Measurements from ENCODE around the gene RCAN1.

Gene RCAN1

DNA sequence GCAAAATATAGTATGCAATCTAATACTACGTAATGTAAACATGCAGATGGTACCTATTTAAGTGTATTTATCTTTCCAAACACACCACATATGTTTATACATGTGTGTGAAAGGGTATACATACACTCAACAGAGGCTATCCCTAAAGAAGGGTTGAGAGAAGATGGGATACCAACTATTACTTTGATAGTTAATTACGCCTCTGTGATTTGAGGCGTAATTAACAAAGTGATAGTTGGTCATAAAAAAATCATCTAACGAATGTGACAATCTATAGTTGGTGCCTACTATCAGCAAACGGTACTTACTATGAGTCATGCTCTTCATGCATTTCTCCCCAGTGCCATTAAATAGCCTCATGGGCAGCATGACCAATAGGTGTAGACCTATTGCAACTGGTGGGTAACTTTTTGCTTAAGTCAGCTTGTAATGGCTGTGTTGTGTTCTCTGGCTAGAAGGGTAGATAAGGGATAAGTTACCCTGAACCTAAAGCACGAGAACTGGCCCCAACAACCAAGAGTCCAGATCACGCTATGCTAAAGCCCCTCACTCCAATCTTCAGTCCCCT lies 15.3 kb downstream of the RCAN1 start:
- no peak for DNase-seq (ENCODE audit: low read depth in 3 of 3, low spot score in 1 of 3)

DNA sequence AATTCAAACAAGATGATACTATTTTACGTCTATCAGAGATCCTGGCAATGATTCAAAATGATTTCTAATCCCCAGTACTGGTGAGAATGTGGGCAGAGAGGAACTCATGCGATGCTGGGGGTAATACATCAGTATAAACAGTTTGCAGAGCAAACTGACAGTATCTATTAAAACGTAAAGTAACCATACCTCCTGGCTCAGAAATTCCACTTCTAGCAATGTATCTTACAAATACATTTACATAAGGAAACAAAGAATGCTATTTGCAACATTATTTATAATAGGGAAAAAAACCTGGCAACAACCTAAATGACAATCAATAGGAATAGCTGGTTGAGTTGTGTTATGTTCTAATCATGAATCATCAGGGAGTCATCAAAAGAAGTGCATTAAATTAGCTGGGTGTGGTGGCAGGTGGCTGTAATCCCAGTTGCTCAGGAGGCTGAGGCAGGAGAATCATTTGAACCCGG lies 15.9 kb downstream of the RCAN1 start:
- no peak for DNase-seq (ENCODE audit: low read depth in 3 of 3, low spot score in 1 of 3)

DNA sequence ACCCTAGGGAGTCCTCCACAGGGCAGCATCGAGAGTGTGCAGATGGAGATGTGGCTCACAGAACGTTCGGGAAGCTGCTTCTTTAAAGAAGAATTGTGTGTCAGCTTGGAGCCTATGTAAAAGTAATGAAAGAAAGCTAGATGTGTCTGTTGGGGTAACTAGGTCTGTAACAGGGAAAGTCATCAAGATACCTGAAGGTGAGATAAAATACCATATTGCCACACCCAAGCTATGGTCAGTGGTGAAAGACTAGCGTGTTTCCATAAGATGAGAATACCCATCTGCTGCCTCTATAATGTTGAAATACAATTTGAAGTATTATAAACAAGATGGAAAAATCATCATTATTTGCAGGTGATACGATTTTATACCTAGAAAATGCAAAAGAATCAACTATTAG lies 17.5 kb downstream of the RCAN1 start:
- no peak for DNase-seq (ENCODE audit: low read depth in 3 of 3, low spot score in 1 of 3)

DNA sequence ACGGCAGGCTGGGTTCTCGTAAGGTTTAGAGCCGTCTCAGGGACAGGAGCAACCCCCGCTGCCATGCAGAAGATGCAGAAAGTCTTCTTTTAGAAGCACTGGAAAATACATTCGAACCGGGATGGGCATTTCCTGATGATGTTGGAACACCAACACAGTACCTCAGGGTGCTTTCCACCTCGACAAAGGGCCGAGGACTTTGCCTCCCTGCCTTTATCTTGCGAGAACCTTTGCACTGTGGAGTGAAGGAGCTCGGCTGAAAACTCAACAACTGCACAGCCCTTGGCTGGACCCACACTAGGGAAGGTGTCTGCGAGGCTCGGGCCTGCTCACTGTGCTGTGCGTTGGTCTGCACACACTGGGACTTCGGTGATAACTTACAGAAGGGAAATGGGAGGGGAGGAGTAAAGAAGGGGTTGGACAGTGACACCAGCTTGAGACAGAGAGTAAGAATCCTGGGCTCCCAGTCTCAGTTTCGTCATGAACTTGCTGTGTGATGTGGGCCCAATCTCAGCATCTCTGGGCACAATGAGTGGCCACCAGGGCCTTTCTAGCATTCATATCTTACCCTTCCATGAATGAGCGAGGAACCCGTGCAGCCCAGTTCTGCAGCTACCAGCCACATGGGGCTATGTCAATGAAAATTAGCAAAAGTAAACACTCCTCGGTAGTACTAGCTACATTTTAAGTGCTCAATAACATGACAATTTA lies 18.2 kb downstream of the RCAN1 start:
- DNase-seq (ENCODE audit: low read depth in 3 of 3, low spot score in 1 of 3), result no peak

DNA sequence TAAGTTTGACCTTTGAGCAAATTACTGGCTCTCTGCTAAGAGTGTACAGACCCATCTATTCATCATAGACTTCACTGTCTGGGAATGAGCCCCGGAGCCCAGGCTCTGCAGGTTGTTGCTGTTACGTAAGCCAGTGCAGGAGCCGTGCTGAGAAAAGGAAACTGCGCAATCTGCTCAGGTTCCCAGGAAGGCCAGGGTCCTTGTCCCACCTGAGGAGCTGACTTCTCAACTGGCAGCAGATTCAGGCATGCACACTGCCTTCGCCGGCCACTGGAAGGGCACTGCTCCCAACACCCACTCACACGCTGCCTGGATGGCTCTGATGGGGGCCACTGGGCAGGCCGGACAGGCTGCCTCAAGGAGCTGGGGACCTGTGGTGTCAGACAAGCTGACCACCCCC lies 19.5 kb downstream of the RCAN1 start:
- DNase-seq (ENCODE audit: low read depth in 3 of 3, low spot score in 1 of 3), result no peak

DNA sequence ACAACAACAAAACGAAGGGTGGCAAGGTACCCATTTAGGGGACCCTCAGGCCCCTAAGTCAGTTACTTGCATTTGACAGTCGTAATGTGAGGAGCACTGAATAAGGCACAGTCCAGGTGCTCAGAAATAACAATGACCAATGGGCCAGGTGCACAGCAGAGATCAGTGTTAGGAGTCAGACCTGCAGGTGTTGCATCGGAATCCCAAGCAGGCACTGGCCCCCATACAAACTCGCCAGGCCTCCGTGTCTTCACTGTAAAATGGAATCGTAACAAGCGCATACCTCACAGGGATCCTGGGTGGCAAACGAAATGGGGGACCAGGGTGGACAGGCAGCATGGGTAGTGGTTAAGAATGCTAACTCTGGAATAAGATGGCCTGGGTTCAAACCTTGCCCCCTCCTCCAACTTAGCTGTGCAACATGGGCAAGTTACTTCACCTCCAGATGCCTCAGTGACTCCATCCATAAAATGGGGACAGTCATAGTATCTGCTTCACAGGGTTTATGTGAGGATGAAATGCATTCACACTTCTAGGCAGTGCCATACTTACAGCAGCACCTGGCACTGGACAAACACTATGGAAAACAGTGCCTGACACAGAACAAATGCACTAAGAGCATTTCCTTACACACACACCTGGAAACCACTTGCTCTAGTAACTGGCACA lies 20.2 kb downstream of the RCAN1 start:
- DNase-seq (ENCODE audit: low read depth in 3 of 3, low spot score in 1 of 3), result no peak

DNA sequence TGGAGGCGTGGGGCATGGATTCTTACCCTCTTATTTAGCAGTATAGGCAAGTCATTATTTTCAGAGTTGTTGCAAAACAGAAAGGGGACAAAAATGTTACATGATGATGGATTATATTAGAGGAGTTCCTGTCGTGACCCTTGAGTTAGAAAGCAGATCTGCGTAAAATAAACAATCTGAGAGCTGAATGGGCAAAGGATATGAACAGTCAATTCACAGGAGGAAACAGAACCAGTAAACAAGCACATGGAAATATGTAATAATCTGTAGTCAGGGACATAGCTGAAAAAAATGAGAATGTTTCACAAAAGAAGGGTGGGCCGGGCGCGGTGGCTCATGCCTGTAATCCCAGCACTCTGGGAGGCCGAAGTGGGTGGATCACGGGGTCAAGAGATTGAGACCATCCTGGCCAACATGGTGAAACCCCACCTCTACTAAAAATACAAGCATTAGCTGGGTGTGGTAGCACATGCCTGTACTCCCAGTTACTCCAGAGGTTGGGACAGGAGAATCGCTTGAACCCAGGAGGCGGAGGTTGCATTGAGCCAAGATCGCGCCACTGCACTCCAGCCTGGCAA lies 20.9 kb downstream of the RCAN1 start:
- no peak for DNase-seq (ENCODE audit: low read depth in 3 of 3, low spot score in 1 of 3)

DNA sequence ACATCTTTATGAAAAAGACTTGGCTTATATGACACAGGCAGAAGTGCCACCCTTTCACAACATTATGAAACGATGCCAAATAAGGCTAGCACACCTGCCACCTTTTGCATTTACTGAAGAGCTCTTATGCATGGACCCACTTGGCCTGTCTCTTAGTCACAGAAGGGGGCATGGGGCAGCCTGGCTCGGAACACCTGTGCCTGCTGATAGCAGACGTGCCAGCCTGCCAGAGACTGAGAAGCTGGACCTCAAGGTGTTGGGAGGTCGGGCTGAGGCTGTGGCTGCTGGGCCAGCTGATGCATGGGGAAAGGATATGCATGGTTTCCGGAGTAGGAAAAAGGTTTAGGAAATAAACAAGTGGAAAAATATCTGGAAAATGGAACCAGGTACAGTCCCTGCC lies 21.5 kb downstream of the RCAN1 start:
- no peak for DNase-seq (ENCODE audit: low read depth in 3 of 3, low spot score in 1 of 3)

DNA sequence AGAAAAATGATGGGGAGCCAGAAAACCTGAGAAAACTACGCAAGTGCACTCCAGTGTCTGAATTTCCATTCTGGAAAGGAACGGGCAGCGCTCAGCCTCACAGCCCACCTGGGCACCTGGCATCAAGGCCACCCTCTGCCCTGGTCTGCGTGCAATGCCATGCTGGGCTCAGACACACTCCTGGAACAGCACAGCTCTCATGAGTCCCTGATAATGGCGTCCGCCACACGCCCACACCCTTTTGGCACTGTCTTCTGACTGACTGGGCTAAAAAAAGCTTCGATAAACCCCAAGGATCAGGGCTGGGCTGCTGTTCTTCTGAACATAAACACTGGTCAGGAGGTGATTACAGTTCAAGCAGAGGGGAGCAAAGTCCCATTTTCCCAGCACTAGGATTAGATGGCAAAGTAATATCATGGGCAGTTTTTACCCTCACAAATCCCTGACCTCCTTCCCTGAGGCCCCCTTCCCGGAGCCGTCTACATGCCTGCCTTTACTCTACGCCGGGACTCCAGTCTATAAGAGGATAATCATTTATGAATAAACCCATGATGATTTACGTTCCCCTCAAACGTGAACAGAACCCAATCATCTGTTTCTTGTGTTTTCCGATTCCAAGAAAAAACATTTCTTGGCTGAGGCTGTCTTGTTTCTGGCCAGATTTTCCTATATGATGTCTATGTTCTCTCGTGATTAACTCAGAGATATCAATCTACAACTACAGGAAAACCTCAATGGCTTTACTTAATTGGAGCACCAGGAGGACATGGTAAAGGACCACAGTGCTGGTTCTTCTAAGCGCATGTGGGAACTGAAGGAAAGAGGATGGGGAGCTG lies 22.6 kb downstream of the RCAN1 start:
- no peak for DNase-seq (ENCODE audit: low read depth in 3 of 3, low spot score in 1 of 3)

DNA sequence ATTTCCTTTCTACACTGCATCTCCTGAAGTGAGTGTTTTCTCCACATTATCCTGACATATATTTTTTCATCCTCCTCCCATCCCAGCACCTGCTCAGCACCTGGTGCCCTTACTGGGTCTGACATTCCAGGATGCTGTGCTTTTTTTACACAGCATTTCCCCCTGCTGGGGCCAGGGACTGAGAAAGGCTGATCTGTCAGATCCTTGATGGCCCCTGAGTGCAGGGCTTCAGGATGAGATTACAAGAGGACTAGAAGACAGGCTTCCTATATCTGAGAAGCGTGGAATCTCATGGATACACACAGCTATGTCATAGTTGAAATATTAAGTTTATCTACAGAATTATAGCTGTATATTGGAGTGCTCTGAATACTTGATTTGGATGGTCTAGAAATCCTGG lies 24.4 kb downstream of the RCAN1 start:
- DNase-seq (ENCODE audit: low read depth in 3 of 3, low spot score in 1 of 3), result no peak

DNA sequence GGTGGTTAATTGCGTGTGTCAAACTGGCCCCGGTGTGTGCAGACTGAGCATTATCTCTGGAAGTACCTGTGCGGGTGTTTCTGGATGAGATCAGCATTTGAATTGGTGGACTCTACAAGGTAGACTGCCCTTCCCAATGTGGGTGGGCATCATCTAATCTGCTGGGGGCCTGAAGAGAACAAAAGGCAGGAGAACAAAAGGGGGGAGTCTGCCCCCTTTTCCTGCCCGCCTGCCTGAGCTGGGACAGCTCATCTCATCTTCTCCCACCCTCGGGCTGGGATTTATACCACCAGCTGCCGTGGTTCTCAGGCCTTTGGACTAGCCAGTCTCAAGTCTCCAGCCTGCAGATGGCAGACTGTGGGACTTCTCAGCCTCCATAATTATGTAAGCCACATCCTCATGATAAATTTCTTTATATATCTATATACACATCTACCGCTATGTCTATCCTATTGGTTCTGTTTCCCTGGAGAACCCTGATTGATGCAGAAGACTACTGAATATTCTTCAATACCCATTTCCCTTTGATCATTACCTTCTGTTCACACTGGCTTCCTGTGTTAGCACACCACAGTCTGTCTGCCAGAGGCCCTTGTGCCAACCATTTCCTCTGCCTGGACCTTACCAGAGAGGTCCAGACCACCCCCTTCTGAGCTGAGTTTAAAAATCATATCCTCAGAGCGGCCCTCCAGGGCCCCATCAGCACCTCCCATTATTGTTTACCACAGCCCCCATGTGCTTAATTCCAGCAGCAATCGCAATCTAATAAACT lies 25.2 kb downstream of the RCAN1 start:
- DNase-seq (ENCODE audit: low read depth in 3 of 3, low spot score in 1 of 3), result no peak

DNA sequence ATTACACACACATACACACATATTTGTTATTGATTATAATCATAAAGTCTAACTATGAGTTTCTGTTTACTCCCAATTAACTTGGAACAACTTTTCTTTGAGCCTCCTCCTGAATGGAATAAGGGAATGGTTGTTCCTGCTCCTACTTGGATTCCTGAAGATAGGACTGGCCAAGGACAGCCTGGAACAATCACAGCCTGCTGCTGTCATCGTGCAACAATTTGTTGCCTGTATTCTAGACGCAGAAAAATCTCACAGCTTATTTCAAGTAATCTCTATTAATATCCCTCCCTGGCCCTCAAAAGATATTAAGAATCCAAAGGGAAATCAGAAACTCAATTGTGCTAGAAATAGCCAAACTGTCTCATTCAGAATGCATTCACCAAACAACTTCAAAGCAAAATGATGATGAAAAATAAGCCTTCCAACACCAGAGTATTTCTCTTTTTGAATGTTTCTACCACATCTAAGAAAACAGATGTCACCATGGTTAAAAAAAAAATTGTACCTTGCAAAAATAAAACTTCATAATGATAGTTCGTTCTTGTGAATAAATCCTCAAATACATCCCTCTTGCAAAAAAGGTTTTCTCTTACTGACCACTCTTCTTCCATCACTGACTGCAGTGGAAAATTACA lies 30.9 kb downstream of the RCAN1 start:
- no peak for DNase-seq (ENCODE audit: low read depth in 3 of 3, low spot score in 1 of 3)

DNA sequence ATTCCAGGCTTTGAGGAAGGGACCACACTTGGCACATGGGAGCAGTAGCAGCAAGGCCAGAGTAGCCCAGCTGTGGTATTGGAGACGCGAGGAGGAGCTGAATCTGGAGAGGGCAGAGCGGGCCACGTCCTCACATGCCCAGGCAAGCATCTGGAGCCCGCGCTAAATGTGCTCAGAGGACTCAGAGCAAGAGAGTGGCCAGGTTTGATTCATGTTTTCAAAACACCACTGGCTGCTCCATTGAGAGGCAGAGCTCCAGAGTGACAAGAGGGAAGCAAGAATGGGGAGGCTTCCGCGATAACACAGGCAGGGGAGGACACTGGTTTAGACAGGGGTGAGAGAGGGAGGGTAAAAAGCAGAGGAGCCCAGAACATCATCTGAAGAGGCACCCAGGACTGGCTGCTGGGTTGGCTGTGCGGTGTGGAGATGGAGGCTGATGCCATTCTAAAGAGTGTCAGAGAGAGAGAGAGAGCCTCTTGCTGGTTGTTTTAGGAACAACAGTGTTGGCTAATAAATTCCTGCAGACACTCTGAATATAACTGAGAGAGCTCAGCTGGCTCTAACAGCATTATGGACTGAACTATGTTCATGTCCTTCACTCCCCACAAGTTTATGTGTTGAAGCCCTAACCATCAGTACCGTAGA lies 32.3 kb downstream of the RCAN1 start:
- DNase-seq (ENCODE audit: low read depth in 3 of 3, low spot score in 1 of 3), result no peak

DNA sequence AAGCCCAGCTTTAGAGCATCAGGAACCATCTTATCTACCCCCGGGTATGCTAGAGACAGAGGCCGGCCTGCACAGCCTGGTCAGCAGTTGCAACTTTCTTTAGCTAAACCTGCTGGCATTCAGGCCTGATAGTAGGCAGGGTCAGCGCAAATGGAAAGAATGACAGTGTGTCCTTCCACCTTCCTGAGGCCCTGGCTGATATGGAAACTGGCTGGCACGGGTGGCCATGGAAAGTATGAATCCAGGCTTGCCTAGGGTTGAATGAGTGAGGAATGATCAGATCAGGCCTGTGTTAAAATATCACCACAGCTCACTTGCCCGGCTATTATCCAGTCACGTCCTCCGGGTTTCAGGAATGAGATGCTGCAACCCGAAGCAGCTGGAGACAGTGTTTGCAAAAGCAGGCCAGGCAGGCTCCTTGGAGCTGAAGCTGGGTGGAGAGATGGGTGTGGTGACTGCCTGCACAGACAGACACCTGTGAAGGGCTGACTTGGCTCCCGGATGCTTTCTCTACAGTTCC lies 34.7 kb downstream of the RCAN1 start:
- no peak for DNase-seq (ENCODE audit: low read depth in 3 of 3, low spot score in 1 of 3)

DNA sequence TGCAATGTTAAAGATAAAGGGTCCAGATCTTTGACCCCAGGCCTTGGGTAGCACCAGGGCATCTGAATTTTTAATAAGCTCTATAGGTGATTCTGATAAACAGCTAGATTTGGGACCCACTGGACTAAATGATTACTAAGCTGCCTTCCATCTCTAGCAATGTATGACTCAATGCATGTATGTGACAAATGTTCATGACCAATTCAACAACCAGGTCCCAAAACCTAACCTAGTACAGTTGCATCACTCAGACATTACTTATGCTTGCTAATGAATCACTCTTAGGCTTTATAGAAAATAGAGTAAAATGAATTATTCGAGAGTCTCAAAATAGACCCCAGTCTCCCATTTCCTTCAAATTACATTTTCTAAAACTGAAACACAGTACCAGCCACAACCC lies 35.5 kb downstream of the RCAN1 start:
- DNase-seq (ENCODE audit: low read depth in 3 of 3, low spot score in 1 of 3), result no peak

DNA sequence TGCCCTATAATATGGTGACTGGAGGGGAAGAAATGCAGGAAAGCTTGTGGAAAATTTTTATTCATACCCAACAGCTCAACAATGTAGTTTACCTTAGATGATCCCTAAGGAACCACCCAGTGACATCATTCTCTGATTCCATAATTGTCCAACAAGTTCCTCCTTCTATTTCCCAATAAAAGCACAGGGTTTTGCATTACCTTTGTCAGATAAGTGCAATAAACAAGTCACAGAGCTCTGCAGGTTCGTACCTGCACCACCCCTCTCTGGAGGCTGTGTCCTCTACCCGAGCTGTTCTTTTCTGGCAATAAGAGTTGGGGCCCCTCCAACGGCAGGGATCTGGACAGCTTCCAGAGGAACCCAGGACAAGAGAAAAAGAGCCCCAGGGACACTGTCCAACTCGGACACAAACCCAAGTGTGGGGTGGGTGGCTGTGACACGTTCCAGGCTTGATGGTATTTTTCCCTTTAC lies 38.8 kb downstream of the RCAN1 start:
- no peak for DNase-seq (ENCODE audit: low read depth in 3 of 3, low spot score in 1 of 3)

DNA sequence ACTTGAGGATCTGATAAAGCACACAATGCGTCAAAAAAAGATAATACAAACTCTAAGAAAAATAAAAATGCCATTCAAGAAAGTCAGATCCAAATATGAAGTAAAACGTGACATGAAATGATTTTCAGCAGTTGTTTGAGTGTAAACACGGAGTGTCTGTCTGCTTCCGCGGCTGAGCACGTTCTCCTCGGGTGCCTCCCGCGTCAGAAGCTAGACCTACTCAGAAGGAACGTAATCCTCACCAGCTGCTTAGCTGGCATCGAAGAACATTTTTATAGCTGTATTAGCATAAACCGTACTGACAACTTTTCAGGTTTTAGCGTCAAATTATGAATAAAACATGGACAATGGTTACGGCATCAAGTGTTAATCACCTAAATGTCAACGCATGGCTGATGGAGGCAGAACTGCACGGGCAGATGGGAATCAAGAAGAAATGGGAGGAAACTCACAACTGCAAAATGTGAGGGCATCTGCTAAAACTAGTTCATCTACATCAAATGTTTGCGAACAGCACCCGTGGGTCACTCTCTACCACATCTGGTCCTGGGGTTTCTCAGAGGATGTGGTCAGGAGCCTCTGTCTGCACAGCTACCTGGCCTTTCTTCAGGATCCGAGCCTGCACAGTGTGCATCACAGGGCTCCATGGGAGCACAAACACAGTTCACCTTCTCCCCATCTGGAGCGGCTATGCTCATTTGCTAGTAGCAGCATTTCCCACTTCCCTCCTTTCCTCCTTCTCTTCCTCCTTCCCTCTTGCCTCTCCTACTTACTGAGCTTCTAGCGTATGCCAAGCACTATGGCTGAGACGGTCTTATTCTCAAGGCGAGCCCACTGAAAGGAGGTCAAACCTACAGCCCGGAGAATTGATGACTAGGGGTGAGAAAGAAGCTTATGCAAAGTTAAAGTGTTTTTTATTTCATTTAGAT lies 40.0 kb downstream of the RCAN1 start:
- DNase-seq (ENCODE audit: low read depth in 3 of 3, low spot score in 1 of 3), result no peak

DNA sequence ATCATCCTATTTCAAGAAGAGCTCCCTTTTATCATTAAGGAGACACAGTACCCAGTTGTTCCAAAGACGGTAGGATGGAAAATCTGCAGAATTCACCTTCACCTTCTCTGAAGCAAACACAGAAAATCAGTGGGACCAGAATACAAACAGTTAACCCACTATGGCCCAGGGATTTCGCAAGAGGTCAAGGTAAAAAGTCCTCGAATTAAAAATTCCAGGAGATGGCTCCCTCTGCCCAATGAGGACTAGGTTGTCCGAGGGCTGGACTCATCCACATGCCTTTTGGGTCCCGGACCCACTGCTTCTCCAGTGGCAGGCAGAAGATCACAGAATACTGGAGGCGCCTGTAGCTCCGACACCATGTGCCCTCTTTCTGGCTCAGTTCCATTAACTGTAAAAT lies 42.9 kb downstream of the RCAN1 start:
- no peak for DNase-seq (ENCODE audit: low read depth in 3 of 3, low spot score in 1 of 3)
